ENCODE data around the gene PSMB7. TPM values are rescaled to one million over a fixed set of nuclear protein-coding genes. Genes with fewer than 3 reads are reported as not detected.

PSMB7 gene
- total and polyA plus RNA-seq, 2 of the 13 experiments (the other 11 are each of a cell fraction or from before 2014, with no cell fraction given): 259 to 291 TPM

GRCh38 chr9:124306098-124306735 lies 109.0 kb downstream of the PSMB7 start:
- Histone ChIP-seq H3K9me3 (ENCODE audit: low read length) (no peaks in the 10 kb centered on the region), H3K4me3 (replicated peaks in 1 of 3; ENCODE audit: insufficient read depth in 1 of 3, low read depth in 2 of 3, low read length in 3 of 3) (no peak overlapping the region), H3K9ac (ENCODE audit: insufficient read depth, low read depth, low read length) (no peak overlapping the region), H2AFZ (ENCODE audit: low read length) (no peak overlapping the region), H3K79me2 (ENCODE audit: insufficient read depth, low read length) (peaks cover 29% of the 10 kb centered on the region), H3K27me3 (ENCODE audit: control insufficient read depth in 1 of 2, insufficient read depth in 2 of 2, low read length in 2 of 2) (no peaks in the 10 kb centered on the region), H4K20me1 (ENCODE audit: insufficient read depth, low read length) (peaks cover 47% of the 10 kb centered on the region; the same call in 1 of the 2 replicates), H3K4me2 (ENCODE audit: low read depth, low read length) (no peak overlapping the region), H3K27ac (ENCODE audit: extremely low read length, insufficient read depth, low read length) (no peak overlapping the region), H3K36me3 (replicated peaks in 1 of 2; ENCODE audit: control insufficient read depth in 1 of 2, insufficient read depth in 2 of 2, low read length in 2 of 2) (peaks cover 39 to 59% of the 10 kb centered on the region in 2 experiments), H3K4me1 (ENCODE audit: insufficient read depth, low read length) (no peaks in the 10 kb centered on the region)
- no TSS peak for BruUV-seq (replicated peaks)
- FAIRE-seq (no peak), ATAC-seq (no peak), DNase-seq (ENCODE audit: low spot score) (no peak)
- CTCF ChIA-PET (ENCODE audit: low intra/inter-chr PET ratio, low total read pairs): no interaction called here
- TF ChIP-seq SRSF9 (IDR thresholded peaks at IDR 0.05; ENCODE audit: borderline replicate concordance, insufficient read depth, low read depth, low read length, poor library complexity, severe bottlenecking) (no peak), NFE2L2 (IDR thresholded peaks at IDR 0.05; ENCODE audit: low read length) (no peak), YY1 (IDR thresholded peaks at IDR 0.05; ENCODE audit: insufficient read depth, insufficient replicate concordance, low read depth, low read length) (no peak), ZNF207 (IDR thresholded peaks at IDR 0.05; ENCODE audit: borderline replicate concordance) (no peak), NR0B2 (CRISPR knock-in tag; IDR thresholded peaks at IDR 0.05) (no peak), DR1 (CRISPR knock-in tag; IDR thresholded peaks at IDR 0.05) (no peak), HCFC1 (IDR thresholded peaks at IDR 0.05; ENCODE audit: low read depth, low read length) (no peak), ZNF790 (CRISPR knock-in tag; IDR thresholded peaks at IDR 0.05; ENCODE audit: borderline replicate concordance) (no peak), SNRNP70 (IDR thresholded peaks at IDR 0.05; ENCODE audit: low read depth, low read length) (no peak)
- intact Hi-C loops (cut with micrococcal nuclease; ENCODE audit: unreplicated experiment): no loop called here
- in situ Hi-C loops (cut with HindIII; ENCODE audit: extremely low pct_ligation_motif_present, low pct_unique_long_range_greater_than_20kb): no loop called here
- WGBS (ENCODE audit: low lambda C conversion rate): 96% methylated on average over 12 of the region's 13 CpGs
- POLR2A ChIA-PET: no interaction called here
